WTC11 (cell line): ENCODE measurements around the gene AKAP13. TPM values are rescaled to one million over a fixed set of nuclear protein-coding genes. Genes with fewer than 3 reads are reported as not detected.

Experiments
- ATAC-seq: fragments of 200-7000 bp; cut with Tn5 transposase; 2 replicates; pipeline ENCODE4 v1.10.0; 2021; ENCODE audit warnings: mild to moderate bottlenecking, moderate library complexity
- CTCF ChIA-PET: fragments of 300-600 bp; sonication (Branson Sonifier 250); formaldehyde crosslinking; loops from one replicate; lab custom pipeline; 2021; ENCODE audit warnings: antibody characterized with exemption; lab: Charles Lee
- POLR2A ChIA-PET: fragments of 350-600 bp; sonication (Branson Sonifier 250); formaldehyde crosslinking; loops from one replicate; lab custom pipeline; 2021; ENCODE audit warnings: antibody characterized with exemption; lab: Charles Lee
- DNase-seq: peaks from one replicate; pipeline ENCODE4 v3.0.0; 2021; ENCODE audit warnings: low spot score
- H3K27ac Mint-ChIP-seq: 2 replicates; pipeline ENCODE4 v1.8.0; 2021; ENCODE audit warnings: mixed read lengths
- H3K27me3 Mint-ChIP-seq: 2 replicates; pipeline ENCODE4 v1.8.0; 2021; ENCODE audit warnings: low read depth, mild to moderate bottlenecking, moderate library complexity, mixed read lengths
- H3K36me3 Mint-ChIP-seq: 2 replicates; pipeline ENCODE4 v1.8.0; 2021; ENCODE audit warnings: mixed read lengths
- H3K4me1 Mint-ChIP-seq: 2 replicates; pipeline ENCODE4 v1.8.0; 2022; ENCODE audit warnings: mixed read lengths
- H3K4me3 Mint-ChIP-seq: 2 replicates; pipeline ENCODE4 v1.8.0; 2021; ENCODE audit warnings: mild to moderate bottlenecking, moderate library complexity, mixed read lengths
- H3K9me3 Mint-ChIP-seq: 2 replicates; pipeline ENCODE4 v1.8.0; 2021; ENCODE audit warnings: mixed read lengths
- FOXK1 ChIP-seq: sonication (generic); formaldehyde crosslinking; IDR thresholded peaks from 2 replicates; pipeline ENCODE4 v1.8.0; 2022; ENCODE audit warnings: mild to moderate bottlenecking, moderate library complexity, missing genetic modification reagents
- GABPB1 ChIP-seq: sonication (generic); formaldehyde crosslinking; IDR thresholded peaks from 2 replicates; pipeline ENCODE4 v1.8.1; 2023; ENCODE audit warnings: mild to moderate bottlenecking, missing genetic modification reagents
- JAZF1 ChIP-seq: fragments of 250-450 bp; sonication (Bioruptor Pico); IDR thresholded peaks from 2 replicates; pipeline ENCODE4 v1.9.0; 2021; ENCODE audit warnings: moderate library complexity, mild to moderate bottlenecking, inconsistent platforms
- KAT7 ChIP-seq: sonication (generic); formaldehyde crosslinking; IDR thresholded peaks from 2 replicates; pipeline ENCODE4 v1.8.1; 2023; ENCODE audit warnings: missing genetic modification reagents, mild to moderate bottlenecking, borderline replicate concordance
- NFATC4 ChIP-seq: fragments of 250-450 bp; sonication (Bioruptor Pico); IDR thresholded peaks from 2 replicates; pipeline ENCODE4 v1.9.0; 2021; ENCODE audit warnings: mild to moderate bottlenecking
- NFE2L1 ChIP-seq: sonication (generic); formaldehyde crosslinking; IDR thresholded peaks from 2 replicates; pipeline ENCODE4 v1.8.1; 2023; ENCODE audit warnings: missing genetic modification reagents
- PRRX2 ChIP-seq: fragments of 250-450 bp; sonication (Bioruptor Pico); IDR thresholded peaks from 2 replicates; pipeline ENCODE4 v1.8.0; 2021; ENCODE audit warnings: mild to moderate bottlenecking
- SP1 ChIP-seq: sonication (generic); formaldehyde crosslinking; conservative IDR thresholded peaks from 2 replicates; pipeline ENCODE4 v1.8.1; 2022; ENCODE audit warnings: missing genetic modification reagents
- TCF7 ChIP-seq: sonication (generic); formaldehyde crosslinking; IDR thresholded peaks from 2 replicates; pipeline ENCODE4 v1.8.0; 2022; ENCODE audit warnings: mild to moderate bottlenecking, low read depth, missing genetic modification reagents, moderate library complexity
- TEAD4 ChIP-seq: sonication (generic); formaldehyde crosslinking; IDR thresholded peaks from 2 replicates; pipeline ENCODE4 v1.8.0; 2022; ENCODE audit warnings: mild to moderate bottlenecking, missing genetic modification reagents
- TP53 ChIP-seq: sonication (generic); formaldehyde crosslinking; IDR thresholded peaks from 2 replicates; pipeline ENCODE4 v1.8.1; 2023; ENCODE audit warnings: mild to moderate bottlenecking, missing genetic modification reagents
- ZBTB21 ChIP-seq: sonication (generic); formaldehyde crosslinking; IDR thresholded peaks from 2 replicates; pipeline ENCODE4 v1.8.1; 2023; ENCODE audit warnings: mild to moderate bottlenecking, missing genetic modification reagents, borderline replicate concordance
- ZNF138 ChIP-seq: sonication (generic); formaldehyde crosslinking; conservative IDR thresholded peaks from 2 replicates; pipeline ENCODE4 v1.8.1; 2022; ENCODE audit warnings: mild to moderate bottlenecking, moderate library complexity, missing genetic modification reagents
- total RNA-seq: library from RNA; stranded (reverse); gene quantifications from 3 replicates; pipeline ENCODE4 v1.2.3, GENCODE V29; 2021
- TF ChIP-seq, protein P1 (sequence below): fragments of 250-450 bp; sonication (Bioruptor Pico); IDR thresholded peaks from 2 replicates; pipeline ENCODE4 v1.8.0; 2021; ENCODE audit warnings: mild to moderate bottlenecking
- TF ChIP-seq, protein P2 (sequence below): sonication (generic); formaldehyde crosslinking; IDR thresholded peaks from 2 replicates; pipeline ENCODE4 v1.8.1; 2022; ENCODE audit warnings: mild to moderate bottlenecking, moderate library complexity, missing genetic modification reagents
- TF ChIP-seq, protein P3 (sequence below): sonication (generic); formaldehyde crosslinking; IDR thresholded peaks from 2 replicates; pipeline ENCODE4 v1.8.0; 2022; ENCODE audit warnings: missing genetic modification reagents
- TF ChIP-seq, protein P4 (sequence below): fragments of 250-450 bp; sonication (Bioruptor Pico); IDR thresholded peaks from 2 replicates; pipeline ENCODE4 v1.9.0; 2021; ENCODE audit warnings: mild to moderate bottlenecking
- TF ChIP-seq, protein P5 (sequence below): sonication (generic); formaldehyde crosslinking; IDR thresholded peaks from 2 replicates; pipeline ENCODE4 v1.8.1; 2023; ENCODE audit warnings: mild to moderate bottlenecking, missing genetic modification reagents, moderate library complexity
- TF ChIP-seq, protein P6 (sequence below): fragments of 250-450 bp; sonication (Bioruptor Pico); IDR thresholded peaks from 2 replicates; pipeline ENCODE4 v1.9.0; 2021; ENCODE audit warnings: mild to moderate bottlenecking

AKAP13 gene
- total RNA-seq, 1 experiment from 2014 or later, result 50.3 TPM

DNA sequence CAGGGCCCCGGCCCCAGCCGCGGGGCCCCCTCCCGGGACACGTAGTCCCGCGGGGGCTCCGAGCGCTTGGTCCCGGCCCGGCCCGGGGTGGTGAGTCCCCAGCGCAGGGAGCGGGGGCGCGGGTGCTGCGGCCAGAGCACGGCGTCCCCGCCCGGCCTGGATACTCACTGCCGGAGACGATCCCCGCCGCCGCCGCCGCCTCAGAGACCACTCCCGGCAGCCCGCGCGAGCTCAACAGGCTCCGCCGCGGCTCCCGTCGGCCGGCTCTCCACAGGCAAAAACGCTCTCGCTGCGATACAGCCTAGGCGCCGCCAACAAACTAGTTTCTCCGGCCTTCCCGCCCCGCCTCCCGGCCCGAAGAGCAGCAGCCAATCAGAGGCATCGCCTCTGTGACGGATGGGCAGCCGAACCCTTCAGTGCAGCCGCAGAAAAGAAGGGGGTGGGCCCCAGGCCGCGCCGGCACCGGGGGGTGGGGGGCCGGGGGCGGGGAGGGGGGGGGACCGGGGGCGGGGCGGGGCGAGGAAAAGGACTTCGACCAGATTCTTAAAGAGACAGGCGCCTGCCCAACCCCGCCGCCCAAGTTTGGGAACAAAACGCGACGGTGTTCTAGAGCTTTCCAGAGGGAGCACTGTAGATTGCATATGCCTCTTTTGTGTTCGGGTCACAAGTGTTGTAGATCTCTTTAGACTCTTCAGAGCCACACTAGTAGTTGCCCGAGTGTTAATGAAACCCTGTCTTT, 414.4 kb downstream of the AKAP13 start, which contains the start of gene KLHL25 (continued):
- TF ChIP-seq, protein P1, sequence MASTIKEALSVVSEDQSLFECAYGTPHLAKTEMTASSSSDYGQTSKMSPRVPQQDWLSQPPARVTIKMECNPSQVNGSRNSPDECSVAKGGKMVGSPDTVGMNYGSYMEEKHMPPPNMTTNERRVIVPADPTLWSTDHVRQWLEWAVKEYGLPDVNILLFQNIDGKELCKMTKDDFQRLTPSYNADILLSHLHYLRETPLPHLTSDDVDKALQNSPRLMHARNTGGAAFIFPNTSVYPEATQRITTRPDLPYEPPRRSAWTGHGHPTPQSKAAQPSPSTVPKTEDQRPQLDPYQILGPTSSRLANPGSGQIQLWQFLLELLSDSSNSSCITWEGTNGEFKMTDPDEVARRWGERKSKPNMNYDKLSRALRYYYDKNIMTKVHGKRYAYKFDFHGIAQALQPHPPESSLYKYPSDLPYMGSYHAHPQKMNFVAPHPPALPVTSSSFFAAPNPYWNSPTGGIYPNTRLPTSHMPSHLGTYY (CRISPR knock-in tag), result no peak
- no peak for TF ChIP-seq NFATC4 (CRISPR knock-in tag)
- TF ChIP-seq TP53, result no peak
- TF ChIP-seq, protein P2, sequence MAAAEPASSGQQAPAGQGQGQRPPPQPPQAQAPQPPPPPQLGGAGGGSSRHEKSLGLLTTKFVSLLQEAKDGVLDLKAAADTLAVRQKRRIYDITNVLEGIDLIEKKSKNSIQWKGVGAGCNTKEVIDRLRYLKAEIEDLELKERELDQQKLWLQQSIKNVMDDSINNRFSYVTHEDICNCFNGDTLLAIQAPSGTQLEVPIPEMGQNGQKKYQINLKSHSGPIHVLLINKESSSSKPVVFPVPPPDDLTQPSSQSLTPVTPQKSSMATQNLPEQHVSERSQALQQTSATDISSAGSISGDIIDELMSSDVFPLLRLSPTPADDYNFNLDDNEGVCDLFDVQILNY (CRISPR knock-in tag), result peak; percentile 79
- no peak for TF ChIP-seq PRRX2
- TF ChIP-seq, protein P3, sequence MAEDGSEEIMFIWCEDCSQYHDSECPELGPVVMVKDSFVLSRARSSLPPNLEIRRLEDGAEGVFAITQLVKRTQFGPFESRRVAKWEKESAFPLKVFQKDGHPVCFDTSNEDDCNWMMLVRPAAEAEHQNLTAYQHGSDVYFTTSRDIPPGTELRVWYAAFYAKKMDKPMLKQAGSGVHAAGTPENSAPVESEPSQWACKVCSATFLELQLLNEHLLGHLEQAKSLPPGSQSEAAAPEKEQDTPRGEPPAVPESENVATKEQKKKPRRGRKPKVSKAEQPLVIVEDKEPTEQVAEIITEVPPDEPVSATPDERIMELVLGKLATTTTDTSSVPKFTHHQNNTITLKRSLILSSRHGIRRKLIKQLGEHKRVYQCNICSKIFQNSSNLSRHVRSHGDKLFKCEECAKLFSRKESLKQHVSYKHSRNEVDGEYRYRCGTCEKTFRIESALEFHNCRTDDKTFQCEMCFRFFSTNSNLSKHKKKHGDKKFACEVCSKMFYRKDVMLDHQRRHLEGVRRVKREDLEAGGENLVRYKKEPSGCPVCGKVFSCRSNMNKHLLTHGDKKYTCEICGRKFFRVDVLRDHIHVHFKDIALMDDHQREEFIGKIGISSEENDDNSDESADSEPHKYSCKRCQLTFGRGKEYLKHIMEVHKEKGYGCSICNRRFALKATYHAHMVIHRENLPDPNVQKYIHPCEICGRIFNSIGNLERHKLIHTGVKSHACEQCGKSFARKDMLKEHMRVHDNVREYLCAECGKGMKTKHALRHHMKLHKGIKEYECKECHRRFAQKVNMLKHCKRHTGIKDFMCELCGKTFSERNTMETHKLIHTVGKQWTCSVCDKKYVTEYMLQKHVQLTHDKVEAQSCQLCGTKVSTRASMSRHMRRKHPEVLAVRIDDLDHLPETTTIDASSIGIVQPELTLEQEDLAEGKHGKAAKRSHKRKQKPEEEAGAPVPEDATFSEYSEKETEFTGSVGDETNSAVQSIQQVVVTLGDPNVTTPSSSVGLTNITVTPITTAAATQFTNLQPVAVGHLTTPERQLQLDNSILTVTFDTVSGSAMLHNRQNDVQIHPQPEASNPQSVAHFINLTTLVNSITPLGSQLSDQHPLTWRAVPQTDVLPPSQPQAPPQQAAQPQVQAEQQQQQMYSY, result no peak
- TF ChIP-seq ZNF138 (CRISPR knock-in tag), result no peak
- no peak for TF ChIP-seq ZBTB21
- peak; percentile 73; the same call in 1 of the 2 replicates for TF ChIP-seq SP1 (CRISPR knock-in tag)
- 0 out of 2 replicates have a peak, but pooled peaks have one; percentile 24 for TF ChIP-seq GABPB1 (CRISPR knock-in tag)

DNA sequence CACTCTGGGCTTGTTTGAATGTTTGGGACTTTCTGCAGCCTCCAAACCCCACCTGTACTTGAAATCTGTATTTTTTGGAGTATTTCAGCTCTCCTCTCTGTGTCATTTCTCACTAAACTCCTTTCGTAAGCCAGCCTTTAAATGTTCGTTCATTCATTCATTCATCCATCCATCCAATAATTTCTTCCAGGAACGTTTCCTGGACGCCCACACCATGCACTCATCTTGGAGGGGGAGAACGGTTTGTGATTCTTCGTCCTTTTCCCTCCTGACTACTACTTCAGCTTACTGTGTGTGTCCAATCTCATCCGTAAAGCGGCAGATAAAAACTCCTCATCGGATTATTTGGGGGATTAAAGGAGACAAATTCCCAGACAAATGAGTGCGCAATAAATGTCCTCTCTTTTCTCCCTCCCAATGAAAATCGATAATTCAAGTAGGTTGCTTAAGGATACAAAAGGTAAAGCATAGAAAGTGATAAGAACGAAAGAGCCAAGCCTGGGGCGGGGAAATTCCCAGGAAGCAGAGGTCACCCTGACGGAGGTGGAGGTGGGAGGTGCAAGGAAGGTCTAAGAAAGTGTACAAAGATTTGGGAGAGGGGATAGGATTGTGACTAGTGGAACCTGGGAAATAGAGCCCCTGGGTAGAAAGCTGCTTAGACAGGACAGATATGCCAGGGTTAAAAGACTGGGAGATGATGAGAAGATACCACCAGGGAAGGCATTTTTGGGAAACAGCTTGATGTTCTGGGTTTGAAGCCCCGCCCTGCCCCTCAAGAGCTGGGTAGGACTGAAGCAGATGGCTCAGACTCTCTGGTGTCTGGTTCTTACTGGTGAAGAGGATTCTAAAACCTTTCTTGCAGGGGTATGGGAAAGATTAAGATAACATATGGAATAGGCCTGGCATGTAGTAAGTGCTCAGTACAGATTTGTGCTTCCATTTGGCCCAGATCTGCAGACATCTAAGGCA, 415.2 kb downstream of the AKAP13 start:
- ATAC-seq, result no peak
- H3K27me3 Mint-ChIP-seq, result peaks cover 13% of the 10 kb centered on the region
- ChIA-PET CTCF (interaction anchor here (0.8 kb wide), 1 partner anchor 44 kb away, joined by 3 read pairs; no protein-coding TSS in a partner anchor), POLR2A (interaction anchor here (0.9 kb wide), 1 partner anchor 32 kb away, joined by 3 read pairs; no protein-coding TSS in a partner anchor)
- peaks cover 32% of the 10 kb centered on the region for H3K4me1 Mint-ChIP-seq
- H3K9me3 Mint-ChIP-seq, result peaks cover 6% of the 10 kb centered on the region; the same call in 1 of the 2 replicates
- H3K4me3 Mint-ChIP-seq, result peak overlapping the region; percentile 59
- H3K27ac Mint-ChIP-seq, result peak overlapping the region; percentile 24; the same call in 1 of the 2 replicates
- no peaks in the 10 kb centered on the region for H3K36me3 Mint-ChIP-seq
- DNase-seq, result no peak
- TF ChIP-seq, protein P4, sequence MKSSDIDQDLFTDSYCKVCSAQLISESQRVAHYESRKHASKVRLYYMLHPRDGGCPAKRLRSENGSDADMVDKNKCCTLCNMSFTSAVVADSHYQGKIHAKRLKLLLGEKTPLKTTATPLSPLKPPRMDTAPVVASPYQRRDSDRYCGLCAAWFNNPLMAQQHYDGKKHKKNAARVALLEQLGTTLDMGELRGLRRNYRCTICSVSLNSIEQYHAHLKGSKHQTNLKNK (CRISPR knock-in tag), result no peak
- no peak for TF ChIP-seq NFATC4 (CRISPR knock-in tag)
- no peak for TF ChIP-seq TCF7 (CRISPR knock-in tag)
- TF ChIP-seq, protein P1 (CRISPR knock-in tag), result no peak
- TF ChIP-seq, protein P5, sequence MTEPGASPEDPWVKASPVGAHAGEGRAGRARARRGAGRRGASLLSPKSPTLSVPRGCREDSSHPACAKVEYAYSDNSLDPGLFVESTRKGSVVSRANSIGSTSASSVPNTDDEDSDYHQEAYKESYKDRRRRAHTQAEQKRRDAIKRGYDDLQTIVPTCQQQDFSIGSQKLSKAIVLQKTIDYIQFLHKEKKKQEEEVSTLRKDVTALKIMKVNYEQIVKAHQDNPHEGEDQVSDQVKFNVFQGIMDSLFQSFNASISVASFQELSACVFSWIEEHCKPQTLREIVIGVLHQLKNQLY (CRISPR knock-in tag), result no peak
- no peak for TF ChIP-seq SP1 (CRISPR knock-in tag)
- TF ChIP-seq NFE2L1 (CRISPR knock-in tag), result no peak
- no peak for TF ChIP-seq TEAD4 (CRISPR knock-in tag)
- TF ChIP-seq, protein P6, sequence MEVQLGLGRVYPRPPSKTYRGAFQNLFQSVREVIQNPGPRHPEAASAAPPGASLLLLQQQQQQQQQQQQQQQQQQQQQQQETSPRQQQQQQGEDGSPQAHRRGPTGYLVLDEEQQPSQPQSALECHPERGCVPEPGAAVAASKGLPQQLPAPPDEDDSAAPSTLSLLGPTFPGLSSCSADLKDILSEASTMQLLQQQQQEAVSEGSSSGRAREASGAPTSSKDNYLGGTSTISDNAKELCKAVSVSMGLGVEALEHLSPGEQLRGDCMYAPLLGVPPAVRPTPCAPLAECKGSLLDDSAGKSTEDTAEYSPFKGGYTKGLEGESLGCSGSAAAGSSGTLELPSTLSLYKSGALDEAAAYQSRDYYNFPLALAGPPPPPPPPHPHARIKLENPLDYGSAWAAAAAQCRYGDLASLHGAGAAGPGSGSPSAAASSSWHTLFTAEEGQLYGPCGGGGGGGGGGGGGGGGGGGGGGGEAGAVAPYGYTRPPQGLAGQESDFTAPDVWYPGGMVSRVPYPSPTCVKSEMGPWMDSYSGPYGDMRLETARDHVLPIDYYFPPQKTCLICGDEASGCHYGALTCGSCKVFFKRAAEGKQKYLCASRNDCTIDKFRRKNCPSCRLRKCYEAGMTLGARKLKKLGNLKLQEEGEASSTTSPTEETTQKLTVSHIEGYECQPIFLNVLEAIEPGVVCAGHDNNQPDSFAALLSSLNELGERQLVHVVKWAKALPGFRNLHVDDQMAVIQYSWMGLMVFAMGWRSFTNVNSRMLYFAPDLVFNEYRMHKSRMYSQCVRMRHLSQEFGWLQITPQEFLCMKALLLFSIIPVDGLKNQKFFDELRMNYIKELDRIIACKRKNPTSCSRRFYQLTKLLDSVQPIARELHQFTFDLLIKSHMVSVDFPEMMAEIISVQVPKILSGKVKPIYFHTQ (CRISPR knock-in tag), result no peak
- TF ChIP-seq FOXK1 (CRISPR knock-in tag), result no peak
- no peak for TF ChIP-seq JAZF1 (CRISPR knock-in tag)
- no peak for TF ChIP-seq KAT7 (CRISPR knock-in tag)
